H9 (cell line): ENCODE results near the gene APLP2. TPM values are rescaled to one million over a fixed set of nuclear protein-coding genes. Genes with fewer than 3 reads are reported as not detected.
A peak's percentile ranks its signal among the peaks of the same experiment; 100 is the strongest.

ENCODE experiments used
- DNase-seq: peaks from one replicate; pipeline ENCODE4 v3.0.0-alpha.2; 2017
- H2AFZ ChIP-seq: one replicate; pipeline ENCODE4 v1.6.1; 2013; ENCODE audit warnings: mild to moderate bottlenecking, low read length, control low read depth, moderate library complexity
- H2AK5ac ChIP-seq: 2 replicates; pipeline ENCODE4 v1.6.1; 2013; ENCODE audit warnings: low read length, control low read depth, mixed read lengths; ENCODE audit not compliant: insufficient read length
- H2BK120ac ChIP-seq: one replicate; pipeline ENCODE4 v1.6.1; 2013; ENCODE audit warnings: low read depth, mild to moderate bottlenecking, low read length, control low read depth, inconsistent platforms; ENCODE audit not compliant: poor library complexity, severe bottlenecking
- H2BK12ac ChIP-seq: 2 replicates; pipeline ENCODE4 v1.6.1; 2013; ENCODE audit warnings: low read length, control low read depth, mixed read lengths, low read depth; ENCODE audit not compliant: insufficient read length
- H2BK15ac ChIP-seq: 2 replicates; pipeline ENCODE4 v1.6.1; 2013; ENCODE audit warnings: low read depth, low read length, control low read depth
- H2BK20ac ChIP-seq: one replicate; pipeline ENCODE4 v1.6.1; 2013; ENCODE audit warnings: low read depth, mild to moderate bottlenecking, low read length, control low read depth, inconsistent platforms; ENCODE audit not compliant: poor library complexity, severe bottlenecking
- H2BK5ac ChIP-seq: 2 replicates; pipeline ENCODE4 v1.6.1; 2013; ENCODE audit warnings: low read length, control low read depth, mixed read lengths; ENCODE audit not compliant: insufficient read length
- H3K14ac ChIP-seq: 2 replicates; pipeline ENCODE4 v1.6.1; 2013; ENCODE audit warnings: low read length, control low read depth; ENCODE audit not compliant: insufficient read depth
- H3K18ac ChIP-seq: 2 replicates; pipeline ENCODE4 v1.6.1; 2013; ENCODE audit warnings: low read depth, mild to moderate bottlenecking, mixed read lengths, low read length, control low read depth; ENCODE audit not compliant: insufficient read length
- H3K23ac ChIP-seq: 2 replicates; pipeline ENCODE4 v1.6.1; 2013; ENCODE audit warnings: low read length, control low read depth, mixed read lengths, low read depth; ENCODE audit not compliant: insufficient read length
- H3K23me2 ChIP-seq: 2 replicates; pipeline ENCODE4 v1.6.1; 2013; ENCODE audit warnings: low read depth, mild to moderate bottlenecking, mixed read lengths, low read length, control low read depth; ENCODE audit not compliant: insufficient read length, poor library complexity, severe bottlenecking
- H3K27ac ChIP-seq: 2 replicates; pipeline ENCODE4 v1.5.1; 2013; ENCODE audit warnings: low read length, control low read depth, mixed read lengths, low read depth; ENCODE audit not compliant: insufficient read length
- H3K27me3 ChIP-seq: 2 replicates; pipeline ENCODE4 v1.6.1; 2013; ENCODE audit warnings: low read length, control low read depth, inconsistent platforms; ENCODE audit not compliant: insufficient read depth
- H3K4ac ChIP-seq: 2 replicates; pipeline ENCODE4 v1.6.1; 2013; ENCODE audit warnings: low read depth, mild to moderate bottlenecking, control low read depth, inconsistent platforms, low read length, moderate library complexity
- H3K4me1 ChIP-seq: 2 replicates; pipeline ENCODE4 v1.6.1; 2013; ENCODE audit warnings: low read length, control low read depth, inconsistent platforms; ENCODE audit not compliant: insufficient read depth
- H3K4me2 ChIP-seq: 2 replicates; pipeline ENCODE4 v1.6.1; 2013; ENCODE audit warnings: low read length, control low read depth, mixed read lengths; ENCODE audit not compliant: insufficient read length, insufficient read depth
- H3K56ac ChIP-seq: 2 replicates; pipeline ENCODE4 v1.6.1; 2013; ENCODE audit warnings: low read depth, mild to moderate bottlenecking, mixed read lengths, low read length, control low read depth; ENCODE audit not compliant: insufficient read length
- H3K79me1 ChIP-seq: 2 replicates; pipeline ENCODE4 v1.6.1; 2013; ENCODE audit warnings: low read depth, mild to moderate bottlenecking, moderate library complexity, low read length, control low read depth, inconsistent platforms; ENCODE audit not compliant: insufficient read depth, poor library complexity, severe bottlenecking
- H3K79me2 ChIP-seq: 2 replicates; pipeline ENCODE4 v1.6.1; 2013; ENCODE audit warnings: low read length, control low read depth, inconsistent platforms; ENCODE audit not compliant: insufficient read depth
- H3K9ac ChIP-seq: 2 replicates; pipeline ENCODE4 v1.6.1; 2013; ENCODE audit warnings: low read length, control low read depth, mixed read lengths; ENCODE audit not compliant: insufficient read length; ENCODE audit errors: extremely low read depth
- H3K9me3 ChIP-seq: one replicate; pipeline ENCODE4 v1.6.1; 2013; ENCODE audit warnings: low read depth, low read length, inconsistent platforms; ENCODE audit not compliant: control insufficient read depth
- H3T11ph ChIP-seq: one replicate; pipeline ENCODE4 v1.6.1; 2013; ENCODE audit warnings: mild to moderate bottlenecking, low read length, control low read depth, inconsistent platforms
- H4K20me1 ChIP-seq: one replicate; pipeline ENCODE4 v1.6.1; 2013; ENCODE audit not compliant: control insufficient read depth, insufficient read length, insufficient read depth
- H4K5ac ChIP-seq: 2 replicates; pipeline ENCODE4 v1.6.1; 2013; ENCODE audit warnings: low read depth, mild to moderate bottlenecking, mixed read lengths, low read length, control low read depth; ENCODE audit not compliant: insufficient read length
- H4K8ac ChIP-seq: replicated peaks from 2 replicates; pipeline ENCODE4 v1.6.1; 2013; ENCODE audit warnings: low read length, control low read depth, mixed read lengths, low read depth; ENCODE audit not compliant: insufficient read length
- H4K91ac ChIP-seq: 2 replicates; pipeline ENCODE4 v1.6.1; 2013; ENCODE audit warnings: low read depth, mild to moderate bottlenecking, moderate library complexity, mixed read lengths, low read length, control low read depth; ENCODE audit not compliant: insufficient read length
- H3K27ac Mint-ChIP-seq, 3 experiments: 2 replicates in 2 of 3; 3 replicates in 1 of 3; pipeline ENCODE4 v1.8.0; 2020 to 2021; ENCODE audit warnings: mixed read lengths in 3 of 3, mild to moderate bottlenecking in 1 of 3, moderate library complexity in 1 of 3
- H3K27me3 Mint-ChIP-seq: 2 replicates; pipeline ENCODE4 v1.8.0; 2021; ENCODE audit warnings: low read depth, mild to moderate bottlenecking, moderate library complexity, mixed read lengths
- H3K36me3 Mint-ChIP-seq, 3 experiments: 2 replicates in 2 of 3; 3 replicates in 1 of 3; pipeline ENCODE4 v1.8.0; 2020 to 2021; ENCODE audit warnings: low read depth in 3 of 3, mixed read lengths in 3 of 3; ENCODE audit not compliant: insufficient read depth in 1 of 3
- H3K4me1 Mint-ChIP-seq, 2 experiments: 2 replicates each; pipeline ENCODE4 v1.8.0; 2020; ENCODE audit warnings: mixed read lengths in 2 of 2
- H3K4me3 Mint-ChIP-seq, 2 experiments: 2 replicates in 1 of 2; 3 replicates in 1 of 2; pipeline ENCODE4 v1.8.0; 2020 to 2021; ENCODE audit warnings: mild to moderate bottlenecking in 2 of 2, mixed read lengths in 2 of 2, moderate library complexity in 1 of 2
- H3K9me3 Mint-ChIP-seq, 2 experiments: 2 replicates in 1 of 2; 3 replicates in 1 of 2; pipeline ENCODE4 v1.8.0; 2020; ENCODE audit warnings: mild to moderate bottlenecking in 2 of 2, mixed read lengths in 2 of 2, moderate library complexity in 1 of 2
- CTCF ChIP-seq: fragments of 200-600 bp; sonication (generic); conservative IDR thresholded peaks from 3 replicates; pipeline ENCODE4 v1.8.0; 2021; ENCODE audit warnings: antibody characterized with exemption, mild to moderate bottlenecking
- WGBS: extraction: QIAGEN DNeasy Blood & Tissue Kit; methylation state at CpG from one replicate; pipeline ENCODE4 v1.1.7; 2013; ENCODE audit warnings: missing lambda C conversion rate, low lambda C conversion rate, mixed read lengths; ENCODE audit not compliant: insufficient read length; ENCODE audit errors: extremely low coverage; 5-methylcytosine and 5-hydroxymethylcytosine counted together
- total RNA-seq: library from RNA; stranded (reverse); gene quantifications from 2 replicates; pipeline ENCODE4 v1.2.1, GENCODE V29; 2021

Gene APLP2
- total RNA-seq, 1 experiment from 2014 or later: 328 TPM

- Histone ChIP-seq H2AFZ (no peak overlapping the region), H3K79me2 (peaks cover 29% of the 10 kb centered on the region; the same call in 1 of the 2 replicates), H3K4me1 (no peaks in the 10 kb centered on the region; the same call in 1 of the 2 replicates), H3K9ac (peak overlapping the region; percentile 85), H3K14ac (peak overlapping the region; percentile 93), H3K27ac (no peak overlapping the region), H2BK20ac (no peak overlapping the region), H3K56ac (no peak overlapping the region), H3K23ac (no peak overlapping the region), H3K23me2 (peaks cover 18% of the 10 kb centered on the region), H3K18ac (peak overlapping the region; percentile 53), H2BK5ac (no peak overlapping the region), H2AK5ac (no peak overlapping the region), H3K4ac (no peak overlapping the region), H4K91ac (no peak overlapping the region), H3T11ph (no peak overlapping the region), H2BK120ac (no peak overlapping the region), H3K27me3 (no peaks in the 10 kb centered on the region; the same call in 1 of the 2 replicates), H4K5ac (no peak overlapping the region), H4K20me1 (no peaks in the 10 kb centered on the region), H3K79me1 (peaks cover 8% of the 10 kb centered on the region), H2BK15ac (no peak overlapping the region), H3K4me2 (peak overlapping the region; percentile 95), H3K9me3 (no peaks in the 10 kb centered on the region), H4K8ac (no peak overlapping the region), H2BK12ac (no peak overlapping the region)
- H3K4me3 Mint-ChIP-seq: peak overlapping the region; percentile 80 to 95
- peak overlapping the region in 1 of 3 experiments; percentile 35; a peak in 2 of 7 replicates for H3K27ac Mint-ChIP-seq
- no CpG with 5 or more reads among the region's 23 CpGs for WGBS
- H3K36me3 Mint-ChIP-seq: peaks cover 3 to 5% (median 3%) of the 10 kb centered on the region in 3 experiments; a peak in 6 of 7 replicates
- H3K4me1 Mint-ChIP-seq: peaks cover 29 to 33% of the 10 kb centered on the region in 2 experiments
- H3K27me3 Mint-ChIP-seq: peaks cover 21% of the 10 kb centered on the region
- no peak for DNase-seq
- H3K9me3 Mint-ChIP-seq: peaks cover 0 to 2% of the 10 kb centered on the region in 2 experiments; a peak in 1 of 5 replicates
- no peak for TF ChIP-seq CTCF
Measured at GRCh38 chr11:130070846-130071200, 1.1 kb downstream of the APLP2 start.
